ENCODE results near the gene DPPA3.
"Not testable (repeated sequence)": the region's sequence is repeated elsewhere in the genome, so short reads cannot be mapped to it uniquely, and the experiment has no call there.

DNA sequence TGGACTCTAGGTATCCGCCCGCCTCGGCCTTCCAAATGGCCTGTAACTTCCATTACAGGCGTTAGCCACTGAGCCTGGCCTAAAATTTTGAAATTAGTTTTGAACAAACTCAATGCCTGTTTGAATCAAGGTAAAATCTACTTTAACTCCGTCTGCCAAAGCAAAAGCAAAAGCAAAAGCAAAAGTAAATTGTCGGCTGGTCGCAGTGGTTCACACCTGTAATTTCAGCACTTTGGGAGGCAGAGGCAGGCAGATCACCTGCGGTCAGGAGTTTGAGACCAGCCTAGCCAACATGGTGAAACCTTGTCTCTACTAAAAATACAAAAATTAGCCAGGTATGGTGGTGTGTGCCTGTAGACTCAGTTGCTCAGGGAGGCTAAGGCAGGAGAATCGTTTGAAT is 44.4 kb downstream of the DPPA3 start:
- TF ChIP-seq, protein P1, sequence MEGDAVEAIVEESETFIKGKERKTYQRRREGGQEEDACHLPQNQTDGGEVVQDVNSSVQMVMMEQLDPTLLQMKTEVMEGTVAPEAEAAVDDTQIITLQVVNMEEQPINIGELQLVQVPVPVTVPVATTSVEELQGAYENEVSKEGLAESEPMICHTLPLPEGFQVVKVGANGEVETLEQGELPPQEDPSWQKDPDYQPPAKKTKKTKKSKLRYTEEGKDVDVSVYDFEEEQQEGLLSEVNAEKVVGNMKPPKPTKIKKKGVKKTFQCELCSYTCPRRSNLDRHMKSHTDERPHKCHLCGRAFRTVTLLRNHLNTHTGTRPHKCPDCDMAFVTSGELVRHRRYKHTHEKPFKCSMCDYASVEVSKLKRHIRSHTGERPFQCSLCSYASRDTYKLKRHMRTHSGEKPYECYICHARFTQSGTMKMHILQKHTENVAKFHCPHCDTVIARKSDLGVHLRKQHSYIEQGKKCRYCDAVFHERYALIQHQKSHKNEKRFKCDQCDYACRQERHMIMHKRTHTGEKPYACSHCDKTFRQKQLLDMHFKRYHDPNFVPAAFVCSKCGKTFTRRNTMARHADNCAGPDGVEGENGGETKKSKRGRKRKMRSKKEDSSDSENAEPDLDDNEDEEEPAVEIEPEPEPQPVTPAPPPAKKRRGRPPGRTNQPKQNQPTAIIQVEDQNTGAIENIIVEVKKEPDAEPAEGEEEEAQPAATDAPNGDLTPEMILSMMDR (IDR thresholded peaks at IDR 0.05) = not testable (repeated sequence)
- TF ChIP-seq POLR2A (IDR thresholded peaks at IDR 0.05); EP300 (IDR thresholded peaks at IDR 0.05; ENCODE audit: low read depth); POLR2AphosphoS5 (IDR thresholded peaks at IDR 0.05): not testable (repeated sequence)
